Measurements from ENCODE around the gene ANO1. TPM values are rescaled to one million over a fixed set of nuclear protein-coding genes. Genes with fewer than 3 reads are reported as not detected.

The ANO1 gene
- total and polyA plus RNA-seq, 11 donors: 4.2 to 17.8 (median 9.4) TPM

DNA sequence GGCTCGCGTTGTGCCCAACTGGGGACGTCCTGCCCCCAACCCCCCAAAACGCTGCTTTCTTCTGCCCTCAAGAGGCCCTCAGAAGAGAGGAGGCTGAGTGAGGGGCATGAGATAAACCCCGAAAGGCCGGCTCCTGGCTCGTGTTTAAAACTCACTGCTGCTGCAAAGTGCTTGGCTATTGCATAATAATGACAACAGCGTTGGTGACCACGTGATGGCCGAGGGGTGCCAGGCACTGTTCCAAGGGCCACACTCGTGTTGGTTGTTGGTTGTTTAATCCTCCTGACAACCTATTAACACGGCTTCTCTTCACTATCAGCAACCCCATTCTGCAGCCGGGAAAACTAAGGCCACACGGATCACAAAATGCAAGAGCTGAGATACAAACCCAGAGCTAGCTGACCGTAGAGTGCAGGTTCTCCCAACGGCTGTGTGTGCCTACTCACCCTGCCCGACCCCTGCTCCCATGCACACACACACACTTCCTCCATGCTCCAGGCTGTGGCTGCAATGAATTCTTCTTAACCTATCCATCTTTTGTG is 51.0 kb downstream of the ANO1 start:
- peaks cover 0 to 2% (median 0%) of the 10 kb centered on the region in 12 donors for H3K4me1 ChIP-seq
- H3K27me3 ChIP-seq: no peaks in the 10 kb centered on the region
- intact Hi-C loops (cut with DNase I): loop anchor here in 1 of 10 donors (10.0 kb wide), 1 partner anchor 64 kb away; no protein-coding TSS in a partner anchor
- TF ChIP-seq, protein P1, sequence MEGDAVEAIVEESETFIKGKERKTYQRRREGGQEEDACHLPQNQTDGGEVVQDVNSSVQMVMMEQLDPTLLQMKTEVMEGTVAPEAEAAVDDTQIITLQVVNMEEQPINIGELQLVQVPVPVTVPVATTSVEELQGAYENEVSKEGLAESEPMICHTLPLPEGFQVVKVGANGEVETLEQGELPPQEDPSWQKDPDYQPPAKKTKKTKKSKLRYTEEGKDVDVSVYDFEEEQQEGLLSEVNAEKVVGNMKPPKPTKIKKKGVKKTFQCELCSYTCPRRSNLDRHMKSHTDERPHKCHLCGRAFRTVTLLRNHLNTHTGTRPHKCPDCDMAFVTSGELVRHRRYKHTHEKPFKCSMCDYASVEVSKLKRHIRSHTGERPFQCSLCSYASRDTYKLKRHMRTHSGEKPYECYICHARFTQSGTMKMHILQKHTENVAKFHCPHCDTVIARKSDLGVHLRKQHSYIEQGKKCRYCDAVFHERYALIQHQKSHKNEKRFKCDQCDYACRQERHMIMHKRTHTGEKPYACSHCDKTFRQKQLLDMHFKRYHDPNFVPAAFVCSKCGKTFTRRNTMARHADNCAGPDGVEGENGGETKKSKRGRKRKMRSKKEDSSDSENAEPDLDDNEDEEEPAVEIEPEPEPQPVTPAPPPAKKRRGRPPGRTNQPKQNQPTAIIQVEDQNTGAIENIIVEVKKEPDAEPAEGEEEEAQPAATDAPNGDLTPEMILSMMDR (IDR thresholded peaks at IDR 0.05): no peak
- no peak for TF ChIP-seq POLR2A (IDR thresholded peaks at IDR 0.05)
- peaks cover 0 to 24% (median 0%) of the 10 kb centered on the region in 9 donors for H3K36me3 ChIP-seq
- WGBS, 4 donors: 69 to 77% (median 74%) methylated on average over 17 of the region's 17 CpGs
- H3K9me3 ChIP-seq: no peaks in the 10 kb centered on the region
- H3K4me3 ChIP-seq: no peak overlapping the region
- peak overlapping the region in 1 of 12 donors; percentile 9 for H3K27ac ChIP-seq
- no peak for ATAC-seq
- DNase-seq: no peak

DNA sequence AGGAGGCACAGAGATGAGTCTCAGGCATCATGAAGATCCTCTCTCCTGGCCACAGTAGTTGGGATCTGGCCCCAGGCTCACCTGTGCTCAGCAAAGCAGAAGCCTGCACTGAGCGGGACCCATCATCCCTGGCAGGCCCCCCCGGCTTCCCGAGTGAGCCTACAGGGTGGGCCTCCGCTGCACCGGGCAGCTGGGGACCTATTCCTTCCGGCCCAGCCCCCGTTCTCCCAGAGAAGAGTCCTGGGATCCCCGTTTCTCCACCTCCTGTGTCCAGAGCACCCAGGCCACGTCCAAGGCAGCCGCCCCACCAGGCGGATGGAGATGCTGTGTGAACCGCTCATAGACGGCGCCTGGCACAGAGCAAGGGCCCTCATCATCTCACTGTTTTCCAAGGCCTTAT is 52.5 kb downstream of the ANO1 start:
- Histone ChIP-seq H3K27me3 (no peaks in the 10 kb centered on the region), H3K9me3 (no peaks in the 10 kb centered on the region), H3K4me3 (no peak overlapping the region), H3K27ac (no peak overlapping the region), H3K4me1 (peaks cover 0 to 15% (median 3%) of the 10 kb centered on the region in 12 donors), H3K36me3 (peaks cover 0 to 25% (median 0%) of the 10 kb centered on the region in 9 donors)
- intact Hi-C loops (cut with DNase I): loop anchor here in 1 of 10 donors (10.0 kb wide), 1 partner anchor 56 kb away; the partner anchor contains the start of gene ANO1
- ATAC-seq (no peak), DNase-seq (no peak)
- TF ChIP-seq POLR2A (IDR thresholded peaks at IDR 0.05): no peak
- TF ChIP-seq, protein P1 (IDR thresholded peaks at IDR 0.05): no peak
- WGBS, 4 donors: 92 to 97% (median 93%) methylated on average over 13 to 14 of the region's 14 CpGs

DNA sequence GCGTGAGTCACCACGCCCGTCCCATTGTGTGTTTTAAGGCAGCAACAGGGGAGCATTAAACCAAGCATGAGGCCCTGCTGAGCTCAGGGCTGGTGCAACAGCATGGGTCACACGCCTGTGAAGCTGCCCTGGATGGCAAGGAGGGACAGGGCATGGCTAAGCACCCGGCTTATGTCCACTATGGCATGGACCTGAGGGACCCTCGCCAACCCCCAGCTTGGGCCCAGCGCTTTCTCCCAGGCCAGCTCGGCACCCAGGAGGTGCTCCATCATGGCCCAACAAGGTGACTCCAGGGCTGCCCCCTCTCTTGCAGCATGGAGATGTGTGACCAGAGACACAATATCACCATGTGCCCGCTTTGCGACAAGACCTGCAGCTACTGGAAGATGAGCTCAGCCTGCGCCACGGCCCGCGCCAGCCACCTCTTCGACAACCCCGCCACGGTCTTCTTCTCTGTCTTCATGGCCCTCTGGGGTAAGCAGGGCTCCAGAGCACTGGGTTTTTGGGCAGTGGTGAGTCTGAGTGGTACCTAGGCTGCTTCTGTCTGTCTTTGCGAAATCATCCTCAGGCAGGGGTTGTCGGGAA is 53.6 kb downstream of the ANO1 start:
- TF ChIP-seq, protein P1 (IDR thresholded peaks at IDR 0.05): no peak
- TF ChIP-seq POLR2A (IDR thresholded peaks at IDR 0.05): no peak

DNA sequence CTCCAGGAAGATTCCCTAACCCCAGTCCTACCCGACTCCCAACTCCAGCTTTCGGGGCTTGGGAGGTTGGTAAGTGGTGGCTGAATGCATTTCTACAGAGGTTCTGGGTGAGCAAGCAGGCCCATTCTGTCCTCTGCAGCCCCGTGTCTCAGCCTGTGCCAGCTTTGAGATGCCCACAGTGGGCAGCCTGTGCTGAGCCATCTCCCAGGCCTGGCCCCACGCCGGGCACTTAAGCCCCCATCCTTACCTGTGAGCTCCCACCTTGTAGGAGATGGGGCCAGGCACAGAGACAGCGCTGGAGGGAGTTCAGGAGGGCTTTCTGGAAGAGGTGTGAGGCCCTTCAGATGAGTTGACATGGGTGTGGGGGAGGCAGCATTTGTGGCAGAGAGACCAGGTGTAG is 54.5 kb downstream of the ANO1 start:
- intact Hi-C loops (cut with DNase I): loop anchor here in 1 of 10 donors (10.0 kb wide), 1 partner anchor 58 kb away; the partner anchor contains the start of gene ANO1
- H3K27me3 ChIP-seq: no peaks in the 10 kb centered on the region
- no peak overlapping the region for H3K27ac ChIP-seq
- TF ChIP-seq, protein P1 (IDR thresholded peaks at IDR 0.05): no peak
- no peak for TF ChIP-seq POLR2A (IDR thresholded peaks at IDR 0.05)
- no peaks in the 10 kb centered on the region for H3K9me3 ChIP-seq
- peaks cover 0 to 24% (median 0%) of the 10 kb centered on the region in 9 donors for H3K36me3 ChIP-seq
- WGBS, 4 donors: 91 to 96% (median 94%) methylated on average over 5 to 6 of the region's 6 CpGs
- no peak for DNase-seq
- H3K4me3 ChIP-seq: no peak overlapping the region
- no peak for ATAC-seq
- H3K4me1 ChIP-seq: peaks cover 0 to 21% (median 4%) of the 10 kb centered on the region in 12 donors

More for the DNA sequence above, 53.6 kb downstream of the ANO1 start:
- Histone ChIP-seq H3K4me3 (no peak overlapping the region), H3K4me1 (peaks cover 0 to 21% (median 4%) of the 10 kb centered on the region in 12 donors), H3K27me3 (no peaks in the 10 kb centered on the region), H3K27ac (no peak overlapping the region), H3K9me3 (no peaks in the 10 kb centered on the region), H3K36me3 (peaks cover 0 to 24% (median 0%) of the 10 kb centered on the region in 9 donors)
- 93 to 97% (median 94%) methylated on average over 14 to 19 of the region's 19 CpGs for WGBS, 4 donors
- DNase-seq (no peak), ATAC-seq (no peak)
- intact Hi-C loops (cut with DNase I): loop anchor here in 1 of 10 donors (10.0 kb wide), 1 partner anchor 57 kb away; the partner anchor contains the start of gene ANO1
